ENCODE results near the gene RAB3IL1. TPM values are rescaled to one million over a fixed set of nuclear protein-coding genes. Genes with fewer than 3 reads are reported as not detected.

The RAB3IL1 gene
- total RNA-seq, 1 donor from 2014 or later, result 10.6 TPM

DNA sequence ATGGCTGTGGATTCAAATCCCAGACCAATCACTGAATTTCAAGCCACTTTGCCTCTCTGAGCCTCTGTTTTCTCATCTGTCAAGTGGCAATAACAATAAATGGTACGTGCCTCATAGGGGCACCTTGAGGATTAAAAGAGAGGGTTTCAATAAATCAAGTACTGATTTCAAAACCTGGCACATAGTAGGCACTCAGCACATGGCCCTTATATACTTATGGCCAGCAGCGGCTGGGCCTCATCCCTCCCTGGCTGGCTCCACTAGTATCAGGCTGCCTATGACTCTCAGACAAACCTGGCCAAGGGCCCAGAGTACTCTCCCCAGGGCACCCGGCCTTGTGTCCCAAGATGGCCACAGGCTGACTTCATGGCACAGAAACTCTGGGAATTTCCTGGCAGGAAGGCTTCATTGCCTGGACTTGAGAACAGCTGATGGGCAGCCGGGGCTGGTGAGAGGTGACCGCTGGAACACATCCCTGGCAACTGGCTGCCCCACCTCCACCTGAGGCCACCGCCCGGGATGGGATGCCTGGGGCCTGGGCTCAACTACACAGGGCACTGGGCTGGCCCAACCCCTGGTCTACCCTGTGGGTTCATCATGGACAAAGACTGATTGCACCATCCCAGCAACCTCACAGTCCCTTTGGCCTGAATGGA is 29.4 kb downstream of the RAB3IL1 start:
- Mint-ChIP-seq H3K27ac (no peak overlapping the region), H3K4me3 (no peak overlapping the region), H3K9me3 (no peaks in the 10 kb centered on the region), H3K27me3 (ENCODE audit: low read depth) (peaks cover 2% of the 10 kb centered on the region), H3K36me3 (no peaks in the 10 kb centered on the region), H3K4me1 (peaks cover 2% of the 10 kb centered on the region)
- TF ChIP-seq, protein P1, sequence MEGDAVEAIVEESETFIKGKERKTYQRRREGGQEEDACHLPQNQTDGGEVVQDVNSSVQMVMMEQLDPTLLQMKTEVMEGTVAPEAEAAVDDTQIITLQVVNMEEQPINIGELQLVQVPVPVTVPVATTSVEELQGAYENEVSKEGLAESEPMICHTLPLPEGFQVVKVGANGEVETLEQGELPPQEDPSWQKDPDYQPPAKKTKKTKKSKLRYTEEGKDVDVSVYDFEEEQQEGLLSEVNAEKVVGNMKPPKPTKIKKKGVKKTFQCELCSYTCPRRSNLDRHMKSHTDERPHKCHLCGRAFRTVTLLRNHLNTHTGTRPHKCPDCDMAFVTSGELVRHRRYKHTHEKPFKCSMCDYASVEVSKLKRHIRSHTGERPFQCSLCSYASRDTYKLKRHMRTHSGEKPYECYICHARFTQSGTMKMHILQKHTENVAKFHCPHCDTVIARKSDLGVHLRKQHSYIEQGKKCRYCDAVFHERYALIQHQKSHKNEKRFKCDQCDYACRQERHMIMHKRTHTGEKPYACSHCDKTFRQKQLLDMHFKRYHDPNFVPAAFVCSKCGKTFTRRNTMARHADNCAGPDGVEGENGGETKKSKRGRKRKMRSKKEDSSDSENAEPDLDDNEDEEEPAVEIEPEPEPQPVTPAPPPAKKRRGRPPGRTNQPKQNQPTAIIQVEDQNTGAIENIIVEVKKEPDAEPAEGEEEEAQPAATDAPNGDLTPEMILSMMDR (IDR thresholded peaks at IDR 0.05; ENCODE audit: unreplicated experiment), result no peak
- DNase-seq (ENCODE audit: low spot score in 2 of 2, unreplicated experiment in 2 of 2), result no peak

DNA sequence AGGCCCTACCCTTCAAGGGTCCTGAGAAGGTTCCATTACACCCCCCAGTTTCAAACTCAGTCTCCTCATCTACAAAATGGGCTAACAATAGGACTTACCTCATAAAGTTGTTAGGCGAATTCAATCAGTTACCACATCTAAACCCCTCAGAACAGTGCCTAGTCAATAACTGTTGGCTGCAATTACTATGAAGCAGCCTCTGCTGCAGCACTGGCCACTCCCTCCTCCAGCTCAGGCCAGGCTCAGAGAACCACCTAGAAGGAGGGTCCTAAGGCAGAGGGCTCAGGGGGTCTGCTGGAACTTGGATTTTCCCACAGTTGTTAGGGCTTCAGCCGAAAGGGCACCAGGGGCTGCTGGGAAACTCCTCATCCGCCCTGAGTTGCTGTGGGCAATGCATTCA is 30.7 kb downstream of the RAB3IL1 start:
- TF ChIP-seq, protein P1 (IDR thresholded peaks at IDR 0.05; ENCODE audit: unreplicated experiment), result no peak
- H3K4me3 Mint-ChIP-seq, result no peak overlapping the region
- no peaks in the 10 kb centered on the region for H3K36me3 Mint-ChIP-seq
- peaks cover 2% of the 10 kb centered on the region for H3K4me1 Mint-ChIP-seq
- H3K27me3 Mint-ChIP-seq (ENCODE audit: low read depth), result peaks cover 2% of the 10 kb centered on the region
- no peak for DNase-seq (ENCODE audit: low spot score in 2 of 2, unreplicated experiment in 2 of 2)
- H3K27ac Mint-ChIP-seq, result no peak overlapping the region
- no peaks in the 10 kb centered on the region for H3K9me3 Mint-ChIP-seq

DNA sequence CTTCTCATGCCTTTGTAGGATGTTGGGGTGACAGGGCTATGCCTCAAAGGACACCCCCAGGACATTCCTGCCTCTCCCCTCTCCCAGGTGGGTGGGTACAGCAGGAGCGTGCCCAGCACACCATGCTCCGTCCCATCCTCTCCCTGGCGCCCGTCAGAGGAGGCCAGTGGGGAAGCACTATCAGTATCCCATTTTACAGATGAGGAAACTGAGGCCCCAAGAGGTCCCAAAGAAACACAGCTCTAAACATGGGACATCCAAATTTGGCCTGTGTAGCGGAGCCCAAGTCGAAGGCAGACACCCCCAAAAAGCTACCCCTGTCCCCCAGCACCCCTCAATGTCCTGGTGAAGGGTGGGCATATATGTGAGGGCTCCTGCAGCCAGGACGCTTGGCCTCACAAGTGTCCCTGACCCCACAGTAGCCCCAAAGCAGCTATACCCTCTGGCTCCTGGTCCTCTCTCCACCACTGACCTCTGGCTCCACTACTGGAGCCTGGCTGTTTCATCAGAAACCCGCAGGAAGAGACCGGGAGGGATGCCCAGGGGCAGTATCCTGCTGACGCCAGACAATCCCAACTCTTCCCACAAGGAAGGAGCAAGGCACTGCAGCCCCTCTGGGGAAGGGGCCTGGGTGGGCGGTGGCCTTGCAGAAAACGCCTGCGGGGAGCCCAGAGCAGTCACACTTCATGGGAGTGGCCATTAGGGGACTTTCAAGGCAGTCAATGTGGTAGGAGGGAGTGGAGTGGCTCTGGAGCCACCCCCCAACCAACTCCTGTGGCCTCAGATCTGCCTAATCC is 31.4 kb downstream of the RAB3IL1 start:
- no peaks in the 10 kb centered on the region for H3K9me3 Mint-ChIP-seq
- TF ChIP-seq, protein P1 (IDR thresholded peaks at IDR 0.05; ENCODE audit: unreplicated experiment), result no peak
- no peak overlapping the region for H3K4me3 Mint-ChIP-seq
- H3K4me1 Mint-ChIP-seq, result peaks cover 2% of the 10 kb centered on the region
- H3K36me3 Mint-ChIP-seq, result no peaks in the 10 kb centered on the region
- peaks cover 2% of the 10 kb centered on the region for H3K27me3 Mint-ChIP-seq (ENCODE audit: low read depth)
- H3K27ac Mint-ChIP-seq, result no peak overlapping the region
- DNase-seq (ENCODE audit: low spot score in 2 of 2, unreplicated experiment in 2 of 2), result no peak

DNA sequence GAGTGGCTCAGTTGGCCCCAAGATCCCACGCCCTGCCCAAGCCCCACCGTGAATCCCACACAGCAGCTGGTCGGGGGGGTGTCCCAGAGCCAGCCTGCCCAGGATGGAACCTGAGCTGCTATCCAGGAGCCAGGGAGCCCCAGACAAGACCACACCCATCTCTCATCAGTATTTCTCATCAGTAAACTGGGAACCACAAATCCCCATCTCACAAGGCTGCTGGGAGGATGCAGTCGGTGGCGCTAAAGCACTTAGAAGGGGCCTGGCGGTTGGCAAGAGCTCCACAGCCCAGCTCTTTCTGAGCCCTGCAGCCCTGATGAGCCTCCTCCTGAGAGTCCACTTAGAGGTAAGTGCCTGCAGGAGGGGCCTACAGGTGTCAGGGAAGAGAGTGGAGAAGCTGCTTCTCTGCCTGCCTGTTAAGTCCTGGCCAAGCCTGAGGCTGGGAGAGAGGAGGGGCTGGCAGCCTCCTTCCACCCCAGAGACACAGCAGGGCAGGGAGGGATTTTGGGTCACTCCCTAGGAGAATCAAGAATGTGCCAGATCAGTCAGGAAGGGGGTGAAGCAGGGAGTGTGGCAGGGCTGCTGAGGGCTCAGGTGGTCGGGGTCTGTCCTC is 32.1 kb downstream of the RAB3IL1 start:
- Mint-ChIP-seq H3K4me1 (no peaks in the 10 kb centered on the region), H3K4me3 (no peak overlapping the region), H3K27me3 (ENCODE audit: low read depth) (no peaks in the 10 kb centered on the region), H3K36me3 (no peaks in the 10 kb centered on the region), H3K9me3 (no peaks in the 10 kb centered on the region), H3K27ac (no peak overlapping the region)
- no peak for DNase-seq (ENCODE audit: low spot score in 2 of 2, unreplicated experiment in 2 of 2)
- TF ChIP-seq, protein P1 (IDR thresholded peaks at IDR 0.05; ENCODE audit: unreplicated experiment), result no peak

DNA sequence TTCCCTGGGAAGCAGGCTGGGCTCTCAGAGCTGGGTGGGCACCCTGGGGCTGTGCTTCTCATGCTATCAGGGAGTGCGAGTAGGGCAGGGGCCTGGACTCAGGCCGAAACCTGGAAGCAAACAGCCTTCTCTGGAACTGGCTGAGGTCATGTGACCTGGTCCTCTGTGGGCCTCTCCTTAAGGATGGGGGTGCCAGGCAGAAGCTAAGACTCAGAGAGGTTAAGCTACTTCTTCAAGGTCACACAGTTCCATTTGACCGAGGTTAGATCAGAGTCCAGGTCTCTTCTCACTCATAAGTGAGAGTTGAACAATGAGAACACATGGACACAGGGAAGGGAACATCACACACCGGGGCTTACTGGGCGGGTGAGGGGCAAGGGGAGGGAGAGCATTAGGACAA is 33.4 kb downstream of the RAB3IL1 start:
- no peaks in the 10 kb centered on the region for H3K36me3 Mint-ChIP-seq
- TF ChIP-seq, protein P1 (IDR thresholded peaks at IDR 0.05; ENCODE audit: unreplicated experiment), result no peak
- H3K9me3 Mint-ChIP-seq, result no peaks in the 10 kb centered on the region
- no peak overlapping the region for H3K4me3 Mint-ChIP-seq
- DNase-seq (ENCODE audit: low spot score in 2 of 2, unreplicated experiment in 2 of 2), result no peak
- no peaks in the 10 kb centered on the region for H3K27me3 Mint-ChIP-seq (ENCODE audit: low read depth)
- no peak overlapping the region for H3K27ac Mint-ChIP-seq
- H3K4me1 Mint-ChIP-seq, result no peaks in the 10 kb centered on the region

All from mesothelial cell of epicardium (in vitro differentiated cells).